KOPT-K1 (cell line): ENCODE results near the gene CCDC89.

ENCODE experiments used
- H3K27ac ChIP-seq: fragments of 200-600 bp; sonication (generic); 2 replicates; pipeline ENCODE4 v1.5.1; 2016; ENCODE audit warnings: antibody characterized with exemption, mild to moderate bottlenecking, low read depth, low read length; ENCODE audit not compliant: poor library complexity, severe bottlenecking
- H3K36me3 ChIP-seq: fragments of 200-600 bp; sonication (generic); 2 replicates; pipeline ENCODE4 v1.5.1; 2017; ENCODE audit warnings: antibody characterized with exemption, mild to moderate bottlenecking, low read length, moderate library complexity; ENCODE audit not compliant: insufficient read depth
- H3K9me3 ChIP-seq: fragments of 200-600 bp; sonication (generic); 2 replicates; pipeline ENCODE4 v1.5.1; 2017; ENCODE audit warnings: antibody characterized with exemption, low read length, mild to moderate bottlenecking; ENCODE audit not compliant: insufficient read depth, poor library complexity, severe bottlenecking

Gene CCDC89

GRCh38 chr11:85643191-85643614, 42.8 kb downstream of the CCDC89 start:
- H3K27ac ChIP-seq: no peak overlapping the region
- H3K9me3 ChIP-seq: no peaks in the 10 kb centered on the region
- peaks cover 11% of the 10 kb centered on the region; the same call in 1 of the 2 replicates for H3K36me3 ChIP-seq

GRCh38 chr11:85634747-85635146, 51.2 kb downstream of the CCDC89 start:
- Histone ChIP-seq H3K27ac (no peak overlapping the region), H3K36me3 (peaks cover 72% of the 10 kb centered on the region), H3K9me3 (no peaks in the 10 kb centered on the region)
